WTC11 (cell line): ENCODE data around the gene SLC35F1.

Experiments used
- ATF3 ChIP-seq: sonication (generic); formaldehyde crosslinking; conservative IDR thresholded peaks from 2 replicates; pipeline ENCODE4 v1.8.1; 2022; ENCODE audit warnings: mild to moderate bottlenecking, missing genetic modification reagents
- ATF6 ChIP-seq: sonication (generic); formaldehyde crosslinking; IDR thresholded peaks from 2 replicates; pipeline ENCODE4 v1.8.1; 2023; ENCODE audit warnings: mild to moderate bottlenecking, missing genetic modification reagents
- CTCF ChIP-seq: fragments of 200-600 bp; IDR thresholded peaks from 2 replicates; pipeline ENCODE4 v1.8.0; 2022; ENCODE audit warnings: antibody characterized with exemption
- ELF4 ChIP-seq: sonication (generic); formaldehyde crosslinking; IDR thresholded peaks from 2 replicates; pipeline ENCODE4 v1.8.1; 2022; ENCODE audit warnings: low read depth, mild to moderate bottlenecking, moderate library complexity, missing genetic modification reagents
- ETV6 ChIP-seq: sonication (generic); formaldehyde crosslinking; IDR thresholded peaks from 2 replicates; pipeline ENCODE4 v1.8.1; 2022; ENCODE audit warnings: mild to moderate bottlenecking, missing genetic modification reagents
- JUN ChIP-seq: sonication (generic); formaldehyde crosslinking; IDR thresholded peaks from 2 replicates; pipeline ENCODE4 v1.8.0; 2023; ENCODE audit warnings: mild to moderate bottlenecking, missing genetic modification reagents
- MAX ChIP-seq: sonication (generic); formaldehyde crosslinking; IDR thresholded peaks from 2 replicates; pipeline ENCODE4 v1.8.0; 2022; ENCODE audit warnings: mild to moderate bottlenecking, missing genetic modification reagents
- MLX ChIP-seq: sonication (generic); formaldehyde crosslinking; IDR thresholded peaks from 2 replicates; pipeline ENCODE4 v1.8.1; 2023; ENCODE audit warnings: mild to moderate bottlenecking, missing genetic modification reagents, moderate library complexity
- NR2C2 ChIP-seq: sonication (generic); formaldehyde crosslinking; IDR thresholded peaks from 2 replicates; pipeline ENCODE4 v1.8.0; 2022; ENCODE audit warnings: mild to moderate bottlenecking, missing genetic modification reagents
- RORB ChIP-seq: fragments of 250-450 bp; sonication (Bioruptor Pico); IDR thresholded peaks from 2 replicates; pipeline ENCODE4 v1.9.0; 2021; ENCODE audit warnings: mild to moderate bottlenecking
- STAT6 ChIP-seq: sonication (generic); formaldehyde crosslinking; conservative IDR thresholded peaks from 2 replicates; pipeline ENCODE4 v1.8.1; 2023; ENCODE audit warnings: mild to moderate bottlenecking, low read depth, missing genetic modification reagents, moderate library complexity
- TP53 ChIP-seq: sonication (generic); formaldehyde crosslinking; IDR thresholded peaks from 2 replicates; pipeline ENCODE4 v1.8.1; 2023; ENCODE audit warnings: mild to moderate bottlenecking, missing genetic modification reagents
- ZNF512 ChIP-seq: sonication (generic); formaldehyde crosslinking; IDR thresholded peaks from 2 replicates; pipeline ENCODE4 v1.8.1; 2022; ENCODE audit warnings: missing genetic modification reagents, borderline replicate concordance

- TF ChIP-seq CTCF (no peak), MAX (CRISPR knock-in tag) (no peak), RORB (CRISPR knock-in tag) (no peak), ATF3 (CRISPR knock-in tag) (no peak), ATF6 (CRISPR knock-in tag) (no peak), JUN (CRISPR knock-in tag) (no peak), MLX (CRISPR knock-in tag) (no peak), ELF4 (CRISPR knock-in tag) (no peak), ETV6 (CRISPR knock-in tag) (no peak), STAT6 (no peak), NR2C2 (no peak), TP53 (CRISPR knock-in tag) (no peak), ZNF512 (CRISPR knock-in tag) (no peak)
Measured at GRCh38 chr6:118168421-118168820, 261.4 kb downstream of the SLC35F1 start.
